Sigmoid colon (tissue), 4 donors: ENCODE data around the gene CITED2.

Source experiments
- CTCF ChIP-seq, 4 experiments: fragments of 450-650 bp in 3 of 4; fragments of 200-600 bp in 1 of 4; IDR thresholded peaks; one replicate each; pipeline ENCODE4 v1.5.1; 2016 to 2019; ENCODE audit warnings: antibody characterized with exemption in 4 of 4, mild to moderate bottlenecking in 3 of 4, moderate library complexity in 2 of 4
- EP300 ChIP-seq, 4 donors: sonication (generic); formaldehyde crosslinking; IDR thresholded peaks; one replicate each; pipeline ENCODE4 v1.6.1; 2017; ENCODE audit warnings: antibody characterized with exemption in 4 of 4
- POLR2A ChIP-seq, 2 donors: fragments of 450-650 bp; IDR thresholded peaks; one replicate each; pipeline ENCODE4 v1.6.1; 2016; ENCODE audit warnings: antibody characterized with exemption in 2 of 2, mild to moderate bottlenecking in 2 of 2, moderate library complexity in 2 of 2
- POLR2AphosphoS5 ChIP-seq, 4 donors: sonication (generic); formaldehyde crosslinking; IDR thresholded peaks; one replicate each; pipeline ENCODE4 v1.6.1; 2017; ENCODE audit warnings: antibody characterized with exemption in 4 of 4

GRCh38 chr6:139364302-139364981 lies 10.0 kb downstream of the CITED2 start:
- TF ChIP-seq CTCF (IDR thresholded peaks at IDR 0.05) (peak; percentile 59 to 77 (median 69)), POLR2A (IDR thresholded peaks at IDR 0.05) (no peak), POLR2AphosphoS5 (IDR thresholded peaks at IDR 0.05) (no peak), EP300 (IDR thresholded peaks at IDR 0.05) (no peak)
